Vagina (tissue), 2 donors: ENCODE results near the gene SPATA1.

Experiments
- CTCF ChIP-seq, 3 experiments: fragments of 450-650 bp in 2 of 3; fragments of 200-600 bp in 1 of 3; sonication (generic) in 1 of 3; IDR thresholded peaks; one replicate each; pipeline ENCODE4 v1.5.1; 2017 to 2019; ENCODE audit warnings: antibody characterized with exemption in 3 of 3, mild to moderate bottlenecking in 2 of 3, moderate library complexity in 2 of 3
- POLR2A ChIP-seq, 2 donors: fragments of 450-650 bp; IDR thresholded peaks; one replicate each; pipeline ENCODE4 v1.6.1; 2017; ENCODE audit warnings: antibody characterized with exemption in 2 of 2, mild to moderate bottlenecking in 2 of 2, moderate library complexity in 2 of 2

- TF ChIP-seq CTCF (IDR thresholded peaks at IDR 0.05) (no peak), POLR2A (IDR thresholded peaks at IDR 0.05) (no peak)
Measured at GRCh38 chr1:84504580-84505492, 1.4 kb upstream of the SPATA1 start.
